PFSK-1 (cell line): ENCODE measurements around the gene EP400.

Source experiments
- POLR2AphosphoS5 ChIP-seq: IDR thresholded peaks from 2 replicates; pipeline ENCODE4 v1.6.1; 2012; ENCODE audit warnings: low read depth, mild to moderate bottlenecking, control low read depth, low read length, moderate library complexity
- SIN3A ChIP-seq: IDR thresholded peaks from 2 replicates; pipeline ENCODE4 v1.6.1; 2012; ENCODE audit warnings: mild to moderate bottlenecking, low read length, moderate library complexity, borderline replicate concordance; ENCODE audit not compliant: insufficient read depth
- TF ChIP-seq, protein P1 (sequence below), 2 experiments: IDR thresholded peaks; 2 replicates each; pipeline versions ENCODE4 v1.6.1 to v1.8.0; 2011 to 2012; ENCODE audit warnings: low read depth in 2 of 2, low read length in 2 of 2, control low read depth in 1 of 2, inconsistent platforms in 1 of 2, mild to moderate bottlenecking in 1 of 2, moderate library complexity in 1 of 2; ENCODE audit not compliant: insufficient read depth in 1 of 2

DNA sequence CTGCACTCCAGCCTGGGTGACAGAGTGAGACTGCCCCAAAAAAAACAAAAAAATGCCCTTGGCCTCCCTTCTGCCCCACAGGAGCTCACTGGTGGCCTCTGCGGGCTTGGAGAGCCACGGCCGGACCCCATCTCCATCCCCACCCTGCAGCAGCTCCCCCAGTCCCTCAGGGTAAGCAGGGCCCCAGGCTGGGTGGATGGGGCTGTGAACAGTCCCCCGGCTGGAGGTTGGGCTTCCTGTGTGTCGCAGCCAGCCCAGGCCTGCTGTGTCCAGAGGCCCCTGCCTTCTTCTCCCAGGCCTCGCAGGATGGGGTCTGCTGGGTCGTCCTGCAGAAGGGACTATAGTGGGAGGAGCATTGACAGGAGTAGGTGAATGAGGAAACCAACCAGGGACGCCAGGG, 36.1 kb upstream of the EP400 start:
- TF ChIP-seq SIN3A (no peak), POLR2AphosphoS5 (no peak)
- TF ChIP-seq, protein P1, sequence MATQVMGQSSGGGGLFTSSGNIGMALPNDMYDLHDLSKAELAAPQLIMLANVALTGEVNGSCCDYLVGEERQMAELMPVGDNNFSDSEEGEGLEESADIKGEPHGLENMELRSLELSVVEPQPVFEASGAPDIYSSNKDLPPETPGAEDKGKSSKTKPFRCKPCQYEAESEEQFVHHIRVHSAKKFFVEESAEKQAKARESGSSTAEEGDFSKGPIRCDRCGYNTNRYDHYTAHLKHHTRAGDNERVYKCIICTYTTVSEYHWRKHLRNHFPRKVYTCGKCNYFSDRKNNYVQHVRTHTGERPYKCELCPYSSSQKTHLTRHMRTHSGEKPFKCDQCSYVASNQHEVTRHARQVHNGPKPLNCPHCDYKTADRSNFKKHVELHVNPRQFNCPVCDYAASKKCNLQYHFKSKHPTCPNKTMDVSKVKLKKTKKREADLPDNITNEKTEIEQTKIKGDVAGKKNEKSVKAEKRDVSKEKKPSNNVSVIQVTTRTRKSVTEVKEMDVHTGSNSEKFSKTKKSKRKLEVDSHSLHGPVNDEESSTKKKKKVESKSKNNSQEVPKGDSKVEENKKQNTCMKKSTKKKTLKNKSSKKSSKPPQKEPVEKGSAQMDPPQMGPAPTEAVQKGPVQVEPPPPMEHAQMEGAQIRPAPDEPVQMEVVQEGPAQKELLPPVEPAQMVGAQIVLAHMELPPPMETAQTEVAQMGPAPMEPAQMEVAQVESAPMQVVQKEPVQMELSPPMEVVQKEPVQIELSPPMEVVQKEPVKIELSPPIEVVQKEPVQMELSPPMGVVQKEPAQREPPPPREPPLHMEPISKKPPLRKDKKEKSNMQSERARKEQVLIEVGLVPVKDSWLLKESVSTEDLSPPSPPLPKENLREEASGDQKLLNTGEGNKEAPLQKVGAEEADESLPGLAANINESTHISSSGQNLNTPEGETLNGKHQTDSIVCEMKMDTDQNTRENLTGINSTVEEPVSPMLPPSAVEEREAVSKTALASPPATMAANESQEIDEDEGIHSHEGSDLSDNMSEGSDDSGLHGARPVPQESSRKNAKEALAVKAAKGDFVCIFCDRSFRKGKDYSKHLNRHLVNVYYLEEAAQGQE (IDR thresholded peaks at IDR 0.05; ENCODE audit: insufficient read depth in 1 of 2, low read depth in 2 of 2, low read length in 2 of 2), result no peak
